MM.1S (cell line): ENCODE data around the gene FGD4.

Experiments
- DNase-seq: peaks from one replicate; pipeline ENCODE4 v3.0.0-alpha.2; 2015
- H2AFZ ChIP-seq: fragments of 300-600 bp; sonication (generic); 2 replicates; pipeline ENCODE4 v1.6.0; 2016; ENCODE audit warnings: antibody characterized with exemption, low read length
- H3F3A ChIP-seq: fragments of 300-600 bp; sonication (generic); 2 replicates; pipeline ENCODE4 v1.6.1; 2016; ENCODE audit warnings: mild to moderate bottlenecking, antibody characterized with exemption, low read length, moderate library complexity, mixed read lengths; ENCODE audit not compliant: insufficient read depth
- H3K27ac ChIP-seq: fragments of 300-600 bp; sonication (generic); 2 replicates; pipeline ENCODE4 v1.5.1; 2016; ENCODE audit warnings: mild to moderate bottlenecking, low read length
- H3K27me3 ChIP-seq: fragments of 300-600 bp; sonication (generic); replicated peaks from 2 replicates; pipeline ENCODE4 v1.6.0; 2016; ENCODE audit warnings: low read length; ENCODE audit not compliant: insufficient read depth
- H3K36me3 ChIP-seq: fragments of 300-600 bp; sonication (generic); replicated peaks from 2 replicates; pipeline ENCODE4 v1.6.1; 2016; ENCODE audit warnings: mild to moderate bottlenecking, low read length, mixed read lengths; ENCODE audit not compliant: insufficient read depth
- H3K4me1 ChIP-seq: fragments of 300-600 bp; sonication (generic); 2 replicates; pipeline ENCODE4 v1.6.1; 2016; ENCODE audit warnings: low read length, mixed read lengths
- H3K4me2 ChIP-seq: fragments of 300-600 bp; sonication (generic); 2 replicates; pipeline ENCODE4 v1.6.0; 2016; ENCODE audit warnings: low read depth, low read length
- H3K4me3 ChIP-seq: fragments of 300-600 bp; sonication (generic); 2 replicates; pipeline ENCODE4 v1.5.1; 2016; ENCODE audit warnings: low read length, mixed read lengths
- H3K79me2 ChIP-seq: fragments of 300-600 bp; sonication (generic); 2 replicates; pipeline ENCODE4 v1.6.1; 2016; ENCODE audit warnings: mixed run types, low read length, mixed read lengths
- H3K9ac ChIP-seq: fragments of 300-600 bp; sonication (generic); 2 replicates; pipeline ENCODE4 v1.6.1; 2016; ENCODE audit warnings: low read length, mixed read lengths
- H3K9me2 ChIP-seq: fragments of 300-600 bp; sonication (generic); replicated peaks from 2 replicates; pipeline ENCODE4 v1.6.1; 2016; ENCODE audit warnings: mild to moderate bottlenecking, low read length, mixed read lengths; ENCODE audit not compliant: insufficient read depth
- H3K9me3 ChIP-seq: fragments of 300-600 bp; sonication (generic); replicated peaks from 2 replicates; pipeline ENCODE4 v1.6.1; 2016; ENCODE audit warnings: mild to moderate bottlenecking, low read length, mixed read lengths; ENCODE audit not compliant: insufficient read depth
- H4K20me1 ChIP-seq: fragments of 300-600 bp; sonication (generic); 2 replicates; pipeline ENCODE4 v1.6.1; 2016; ENCODE audit warnings: mild to moderate bottlenecking, low read length, moderate library complexity, mixed read lengths; ENCODE audit not compliant: insufficient read depth
- CTCF ChIP-seq: fragments of 300-600 bp; sonication (generic); IDR thresholded peaks from 2 replicates; pipeline ENCODE4 v1.5.1; 2016; ENCODE audit warnings: antibody characterized with exemption, low read length, mixed read lengths
- EZH2 ChIP-seq: fragments of 300-600 bp; sonication (generic); optimal IDR thresholded peaks from 2 replicates; pipeline ENCODE3; 2017; ENCODE audit warnings: low read depth, mild to moderate bottlenecking, antibody characterized with exemption, low read length, mixed read lengths
- EZH2phosphoT487 ChIP-seq: fragments of 300-600 bp; sonication (generic); IDR thresholded peaks from 2 replicates; pipeline ENCODE4 v1.6.1; 2018; ENCODE audit warnings: antibody characterized with exemption, low read length

The FGD4 gene

GRCh38 chr12:32605326-32606095, 206.2 kb downstream of the FGD4 start:
- Histone ChIP-seq H2AFZ (no peak overlapping the region), H3K9me2 (no peaks in the 10 kb centered on the region), H3K27me3 (no peaks in the 10 kb centered on the region), H3K4me1 (no peaks in the 10 kb centered on the region), H4K20me1 (no peaks in the 10 kb centered on the region), H3K9me3 (no peaks in the 10 kb centered on the region), H3K36me3 (peaks cover 7% of the 10 kb centered on the region; the same call in 1 of the 2 replicates), H3F3A (no peaks in the 10 kb centered on the region), H3K9ac (no peak overlapping the region), H3K27ac (no peak overlapping the region), H3K4me3 (no peak overlapping the region), H3K79me2 (peaks cover 9% of the 10 kb centered on the region; the same call in 1 of the 2 replicates), H3K4me2 (no peak overlapping the region)
- TF ChIP-seq EZH2 (no peak), EZH2phosphoT487 (no peak), CTCF (no peak)
- no peak for DNase-seq

GRCh38 chr12:32606443-32606842, 207.1 kb downstream of the FGD4 start:
- Histone ChIP-seq H2AFZ (no peak overlapping the region), H3K9me3 (no peaks in the 10 kb centered on the region), H3K27ac (no peak overlapping the region), H3K27me3 (no peaks in the 10 kb centered on the region), H3K4me3 (no peak overlapping the region), H3K9me2 (no peaks in the 10 kb centered on the region), H3K4me2 (no peak overlapping the region), H3F3A (no peaks in the 10 kb centered on the region), H3K9ac (no peak overlapping the region), H4K20me1 (no peaks in the 10 kb centered on the region), H3K4me1 (no peaks in the 10 kb centered on the region), H3K79me2 (peaks cover 9% of the 10 kb centered on the region; the same call in 1 of the 2 replicates), H3K36me3 (peaks cover 11% of the 10 kb centered on the region; the same call in 1 of the 2 replicates)
- TF ChIP-seq EZH2 (no peak), CTCF (no peak), EZH2phosphoT487 (no peak)
- no peak for DNase-seq

GRCh38 chr12:32609966-32610365, 210.6 kb downstream of the FGD4 start:
- Histone ChIP-seq H3K27me3 (no peaks in the 10 kb centered on the region), H3K27ac (no peak overlapping the region), H3K9me3 (no peaks in the 10 kb centered on the region), H3K9ac (no peak overlapping the region), H3K9me2 (no peaks in the 10 kb centered on the region), H3K4me3 (no peak overlapping the region), H4K20me1 (no peaks in the 10 kb centered on the region), H3K4me2 (no peak overlapping the region), H3K36me3 (peaks cover 24% of the 10 kb centered on the region), H3K79me2 (peaks cover 9% of the 10 kb centered on the region; the same call in 1 of the 2 replicates), H3K4me1 (no peaks in the 10 kb centered on the region), H3F3A (no peaks in the 10 kb centered on the region), H2AFZ (no peak overlapping the region)
- DNase-seq, result no peak
- TF ChIP-seq CTCF (no peak), EZH2 (no peak), EZH2phosphoT487 (no peak)
